ENCODE measurements around the gene AFF1. TPM values are rescaled to one million over a fixed set of nuclear protein-coding genes. Genes with fewer than 3 reads are reported as not detected.

The AFF1 gene
- total RNA-seq, 1 donor from 2014 or later = 58.2 TPM

DNA sequence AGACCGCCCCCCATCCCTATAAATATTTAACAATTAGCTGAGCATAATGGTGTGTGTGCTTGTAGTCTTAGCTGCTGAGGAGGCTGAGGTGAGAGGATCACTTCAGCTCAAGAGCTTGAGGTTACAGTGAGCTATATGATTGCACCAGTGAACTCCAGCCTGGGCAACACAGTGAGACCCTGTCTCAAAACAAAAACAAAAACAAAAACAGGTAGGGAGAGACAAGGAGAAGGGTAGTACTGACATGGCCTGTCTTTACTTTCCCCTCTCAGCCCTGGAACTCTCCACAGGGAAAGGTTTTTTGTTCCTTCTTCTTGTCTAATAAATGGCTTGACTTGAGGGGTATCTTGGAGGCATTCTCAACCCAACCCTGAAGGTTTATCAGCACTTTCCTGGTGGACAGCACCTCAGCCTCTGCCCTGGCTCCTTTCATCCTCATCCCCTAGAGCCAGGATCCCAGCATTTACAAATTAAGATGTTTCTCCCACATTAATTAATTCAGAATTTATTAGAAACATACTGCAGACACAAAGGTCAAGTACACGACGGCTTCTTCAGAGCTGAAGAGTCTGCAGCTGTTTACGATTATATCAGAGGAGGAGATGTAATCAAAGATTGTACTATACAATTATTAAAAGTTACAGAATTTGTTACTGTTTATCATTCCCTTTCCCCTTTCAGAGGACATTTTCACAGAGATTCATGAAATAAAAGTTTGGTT is 131.8 kb downstream of the AFF1 start:
- peaks cover 4% of the 10 kb centered on the region for H3K79me2 ChIP-seq (ENCODE audit: insufficient read depth, low read length)
- H3K27ac ChIP-seq (ENCODE audit: low read depth, low read length) = no peak overlapping the region
- Mint-ChIP-seq H3K36me3 (ENCODE audit: low read depth, unreplicated experiment) (peaks cover 9% of the 10 kb centered on the region), H3K4me3 (ENCODE audit: unreplicated experiment) (no peak overlapping the region), H3K4me1 (ENCODE audit: low read depth, unreplicated experiment) (peaks cover 15% of the 10 kb centered on the region), H3K9me3 (ENCODE audit: unreplicated experiment) (no peaks in the 10 kb centered on the region), H3K27ac (ENCODE audit: unreplicated experiment) (no peak overlapping the region), H3K27me3 (ENCODE audit: low read depth, unreplicated experiment) (no peaks in the 10 kb centered on the region)
- peaks cover 40% of the 10 kb centered on the region for H4K20me1 ChIP-seq (ENCODE audit: insufficient read depth, low read length)
- DNase-seq (ENCODE audit: low read depth) (no peak), FAIRE-seq (no peak)
- H3K9ac ChIP-seq (ENCODE audit: low read length) = no peak overlapping the region
- H3K4me2 ChIP-seq (ENCODE audit: low read length) = no peak overlapping the region
- H3K4me1 ChIP-seq (ENCODE audit: insufficient read depth, low read length) = peaks cover under 1% of the 10 kb centered on the region
- no peak overlapping the region for H2AFZ ChIP-seq (ENCODE audit: low read depth, low read length)
- TF ChIP-seq, protein P1, sequence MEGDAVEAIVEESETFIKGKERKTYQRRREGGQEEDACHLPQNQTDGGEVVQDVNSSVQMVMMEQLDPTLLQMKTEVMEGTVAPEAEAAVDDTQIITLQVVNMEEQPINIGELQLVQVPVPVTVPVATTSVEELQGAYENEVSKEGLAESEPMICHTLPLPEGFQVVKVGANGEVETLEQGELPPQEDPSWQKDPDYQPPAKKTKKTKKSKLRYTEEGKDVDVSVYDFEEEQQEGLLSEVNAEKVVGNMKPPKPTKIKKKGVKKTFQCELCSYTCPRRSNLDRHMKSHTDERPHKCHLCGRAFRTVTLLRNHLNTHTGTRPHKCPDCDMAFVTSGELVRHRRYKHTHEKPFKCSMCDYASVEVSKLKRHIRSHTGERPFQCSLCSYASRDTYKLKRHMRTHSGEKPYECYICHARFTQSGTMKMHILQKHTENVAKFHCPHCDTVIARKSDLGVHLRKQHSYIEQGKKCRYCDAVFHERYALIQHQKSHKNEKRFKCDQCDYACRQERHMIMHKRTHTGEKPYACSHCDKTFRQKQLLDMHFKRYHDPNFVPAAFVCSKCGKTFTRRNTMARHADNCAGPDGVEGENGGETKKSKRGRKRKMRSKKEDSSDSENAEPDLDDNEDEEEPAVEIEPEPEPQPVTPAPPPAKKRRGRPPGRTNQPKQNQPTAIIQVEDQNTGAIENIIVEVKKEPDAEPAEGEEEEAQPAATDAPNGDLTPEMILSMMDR (IDR thresholded peaks at IDR 0.05; ENCODE audit: insufficient read depth, low read depth, low read length) = no peak
- no peak for TF ChIP-seq EZH2 (IDR thresholded peaks at IDR 0.05; ENCODE audit: insufficient read depth, low read length)
- no peaks in the 10 kb centered on the region for H3K27me3 ChIP-seq (ENCODE audit: insufficient read depth, low read length)
- H3K4me3 ChIP-seq (ENCODE audit: insufficient read depth, low read depth, low read length) = no peak overlapping the region
- H3K36me3 ChIP-seq (ENCODE audit: insufficient read depth, low read length) = no peaks in the 10 kb centered on the region
- H3K9me3 ChIP-seq (ENCODE audit: insufficient read depth, low read depth, low read length) = no peaks in the 10 kb centered on the region

DNA sequence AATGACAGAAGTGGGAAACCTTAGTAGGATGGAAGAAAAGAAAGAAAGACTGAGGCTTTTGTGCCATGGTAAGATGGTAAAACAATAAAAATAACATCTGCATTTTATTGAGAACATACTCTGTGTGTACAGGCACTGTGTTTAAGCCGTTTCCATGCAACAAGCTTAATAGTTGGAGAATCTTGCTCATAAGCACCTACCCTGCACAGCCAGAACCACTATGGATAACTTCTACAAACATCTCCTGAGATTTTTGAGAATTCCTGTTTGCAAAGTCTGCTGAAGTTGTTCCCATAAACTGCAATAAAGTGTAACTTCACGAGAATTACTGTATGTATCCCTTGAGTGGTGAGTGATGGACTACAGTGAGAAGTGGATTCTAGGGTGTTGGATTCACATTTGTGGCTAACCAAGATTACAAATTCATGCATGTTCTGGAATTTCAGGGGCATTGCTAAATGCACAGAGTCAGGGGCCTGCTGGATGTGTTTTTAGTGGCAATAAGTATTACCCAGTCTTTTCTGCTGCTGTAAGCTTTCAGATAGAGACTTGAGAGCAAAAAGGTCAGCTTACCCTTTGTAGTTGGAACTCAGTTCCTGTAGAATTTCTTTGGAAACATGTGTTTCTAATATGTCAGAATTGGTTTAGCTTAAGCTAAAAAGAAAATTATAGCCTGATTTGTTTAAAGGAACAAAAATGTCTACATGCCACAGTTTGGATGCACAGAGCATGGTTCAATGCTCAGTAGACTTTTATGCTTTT is 132.5 kb downstream of the AFF1 start:
- no peak overlapping the region for H2AFZ ChIP-seq (ENCODE audit: low read depth, low read length)
- no peak overlapping the region for H3K4me3 Mint-ChIP-seq (ENCODE audit: unreplicated experiment)
- H3K27ac ChIP-seq (ENCODE audit: low read depth, low read length) = no peak overlapping the region
- no peaks in the 10 kb centered on the region for H3K9me3 Mint-ChIP-seq (ENCODE audit: unreplicated experiment)
- no peaks in the 10 kb centered on the region for H3K9me3 ChIP-seq (ENCODE audit: insufficient read depth, low read depth, low read length)
- peaks cover 37% of the 10 kb centered on the region for H4K20me1 ChIP-seq (ENCODE audit: insufficient read depth, low read length)
- peaks cover 15% of the 10 kb centered on the region for H3K4me1 Mint-ChIP-seq (ENCODE audit: low read depth, unreplicated experiment)
- H3K27me3 Mint-ChIP-seq (ENCODE audit: low read depth, unreplicated experiment) = no peaks in the 10 kb centered on the region
- no peak overlapping the region for H3K9ac ChIP-seq (ENCODE audit: low read length)
- peak overlapping the region; percentile 26 for H3K27ac Mint-ChIP-seq (ENCODE audit: unreplicated experiment)
- no peak overlapping the region for H3K4me3 ChIP-seq (ENCODE audit: insufficient read depth, low read depth, low read length)
- peaks cover 6% of the 10 kb centered on the region for H3K36me3 Mint-ChIP-seq (ENCODE audit: low read depth, unreplicated experiment)
- TF ChIP-seq, protein P1 (IDR thresholded peaks at IDR 0.05; ENCODE audit: insufficient read depth, low read depth, low read length) = no peak
- TF ChIP-seq EZH2 (IDR thresholded peaks at IDR 0.05; ENCODE audit: insufficient read depth, low read length) = no peak
- no peak for FAIRE-seq
- no peak overlapping the region for H3K4me2 ChIP-seq (ENCODE audit: low read length)
- H3K4me1 ChIP-seq (ENCODE audit: insufficient read depth, low read length) = no peaks in the 10 kb centered on the region
- no peaks in the 10 kb centered on the region for H3K27me3 ChIP-seq (ENCODE audit: insufficient read depth, low read length)
- no peaks in the 10 kb centered on the region for H3K36me3 ChIP-seq (ENCODE audit: insufficient read depth, low read length)
- DNase-seq (ENCODE audit: low read depth) = no peak
- peaks cover 7% of the 10 kb centered on the region for H3K79me2 ChIP-seq (ENCODE audit: insufficient read depth, low read length)
